Occipital lobe (tissue), 2 donors: Measurements from ENCODE around the gene LRRFIP1. TPM values are rescaled to one million over a fixed set of nuclear protein-coding genes. Genes with fewer than 3 reads are reported as not detected.

Experiments
- DNase-seq: peaks from one replicate; lab custom pipeline; 2025; lab: John Stamatoyannopoulos, UW
- total RNA-seq: library from RNA; depleted of rRNA; stranded (reverse); fragments of >200 nt; gene quantifications from one replicate; pipeline ENCODE4 v1.2.3, GENCODE V29; 2014

Gene LRRFIP1
- total RNA-seq, 1 donor from 2014 or later = 29.0 TPM

DNA sequence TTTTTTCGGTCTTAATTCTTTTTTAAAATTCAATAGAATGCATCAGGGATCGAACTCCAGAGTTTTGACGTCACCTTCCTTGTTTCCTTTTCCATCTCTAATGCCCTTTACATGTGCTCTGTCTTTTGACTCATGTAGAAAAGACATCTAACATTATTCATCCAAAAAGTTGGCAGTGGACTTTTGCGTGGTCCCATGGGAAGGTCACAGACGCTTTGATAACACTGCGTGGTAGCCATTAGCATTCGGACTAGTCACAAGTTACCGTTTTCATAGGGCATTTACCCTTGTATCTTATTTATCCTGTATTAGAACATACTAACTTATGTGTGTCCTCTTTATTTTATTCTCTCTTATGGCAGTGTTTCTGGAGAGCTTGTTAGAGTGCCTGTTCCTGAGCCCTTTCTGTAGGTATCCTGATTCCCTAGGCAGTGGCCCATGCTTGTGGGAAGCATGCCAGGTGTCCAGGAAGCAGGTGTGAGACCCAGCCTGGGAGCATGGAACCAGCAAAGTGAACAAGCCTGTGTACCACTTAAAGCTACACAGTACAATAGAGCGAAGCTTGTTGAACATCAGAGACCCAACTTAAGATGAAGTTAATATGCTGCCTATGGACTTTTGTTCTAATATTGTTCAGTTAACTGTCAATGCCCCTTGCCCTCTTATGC is 97.6 kb downstream of the LRRFIP1 start:
- no peak for DNase-seq

GRCh38 chr2:237725661-237726060 is 98.3 kb downstream of the LRRFIP1 start:
- DNase-seq = no peak

GRCh38 chr2:237726401-237726830 is 99.0 kb downstream of the LRRFIP1 start:
- DNase-seq = no peak

- DNase-seq = no peak
Measured at GRCh38 chr2:237727363-237727762, 100.0 kb downstream of the LRRFIP1 start.

DNA sequence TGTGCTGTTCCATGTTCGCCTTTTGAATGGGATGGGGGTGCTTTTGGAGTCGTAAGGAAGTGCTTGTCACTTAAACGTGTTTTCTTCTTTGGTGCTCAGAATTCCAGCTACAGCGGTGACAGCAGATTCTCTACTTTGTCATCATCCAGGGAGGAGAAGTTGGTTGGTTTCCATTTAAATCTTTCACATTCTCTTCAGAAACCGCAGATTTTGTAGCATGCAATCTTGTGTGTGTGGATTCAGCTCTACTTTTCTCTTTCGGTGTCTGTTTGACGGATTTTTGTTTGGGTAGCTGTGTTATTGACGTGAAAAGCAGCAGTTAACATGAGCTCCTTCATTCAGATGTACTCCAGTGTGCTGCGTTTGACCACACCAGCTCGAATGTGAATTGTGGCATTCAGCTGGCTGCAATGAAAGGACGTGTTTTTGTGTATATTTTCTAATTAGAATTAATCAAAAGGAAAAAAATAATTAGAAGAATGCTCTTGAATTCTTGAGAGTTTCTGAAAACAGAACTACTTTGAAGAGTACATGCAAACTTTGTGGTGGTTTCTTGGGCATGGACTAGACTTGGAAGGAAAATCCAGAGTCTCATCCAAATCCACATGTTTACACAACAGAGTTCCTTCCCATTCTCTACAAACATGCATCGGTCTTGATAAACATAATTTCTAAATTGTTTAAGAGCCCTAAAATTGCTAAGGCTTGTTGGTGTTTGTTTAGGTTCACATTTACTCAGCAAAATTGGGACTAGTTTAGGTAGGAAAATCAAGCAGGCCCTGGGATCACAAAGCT is 102.5 kb downstream of the LRRFIP1 start:
- DNase-seq = no peak

- DNase-seq = no peak
Measured at GRCh38 chr2:237731663-237732062, 104.3 kb downstream of the LRRFIP1 start.

DNA sequence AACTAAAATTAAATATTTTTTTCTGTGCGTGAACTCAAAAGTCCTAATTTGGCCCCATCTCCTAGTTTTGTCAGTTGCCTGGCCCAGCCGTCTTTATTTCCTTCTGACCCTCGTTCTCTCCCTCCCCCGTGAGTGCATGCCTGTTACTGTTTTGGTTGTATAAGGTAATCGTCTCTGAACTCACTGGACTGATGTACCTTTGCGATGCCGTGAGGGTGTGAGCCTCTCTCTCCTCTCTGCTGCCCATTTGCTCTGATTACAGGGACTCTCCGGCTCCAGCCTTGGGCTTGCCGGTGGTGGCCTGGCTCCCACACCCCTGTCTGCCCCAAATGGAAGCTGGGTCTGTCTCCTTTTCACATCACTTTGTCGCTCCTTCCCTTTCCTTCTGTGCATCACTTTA is 104.7 kb downstream of the LRRFIP1 start:
- DNase-seq = no peak

GRCh38 chr2:237732790-237733381 is 105.5 kb downstream of the LRRFIP1 start:
- no peak for DNase-seq

GRCh38 chr2:237733677-237734300 is 106.4 kb downstream of the LRRFIP1 start:
- no peak for DNase-seq

- DNase-seq = no peak
Measured at GRCh38 chr2:237734905-237735623, 107.7 kb downstream of the LRRFIP1 start.

DNA sequence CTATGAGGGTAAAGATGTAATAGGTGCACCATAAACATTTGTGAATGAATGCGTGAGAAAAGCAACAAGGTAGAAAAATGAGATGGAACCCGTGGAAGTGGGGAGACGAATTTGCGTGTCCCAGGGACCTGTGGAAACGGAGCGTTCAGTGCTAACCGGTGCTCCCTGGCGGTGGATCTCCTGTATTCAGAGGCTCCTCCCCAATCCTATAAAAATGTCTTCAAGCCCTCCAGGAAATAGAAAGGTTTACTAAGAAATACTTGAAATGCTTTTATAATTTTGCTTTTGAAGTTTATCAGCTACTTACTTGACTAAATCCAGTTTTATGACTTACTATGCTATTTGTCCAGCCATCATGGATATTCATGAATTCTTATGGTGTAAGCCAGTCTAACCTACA is 108.4 kb downstream of the LRRFIP1 start:
- no peak for DNase-seq

GRCh38 chr2:237736783-237737182 is 109.4 kb downstream of the LRRFIP1 start:
- DNase-seq = no peak

DNA sequence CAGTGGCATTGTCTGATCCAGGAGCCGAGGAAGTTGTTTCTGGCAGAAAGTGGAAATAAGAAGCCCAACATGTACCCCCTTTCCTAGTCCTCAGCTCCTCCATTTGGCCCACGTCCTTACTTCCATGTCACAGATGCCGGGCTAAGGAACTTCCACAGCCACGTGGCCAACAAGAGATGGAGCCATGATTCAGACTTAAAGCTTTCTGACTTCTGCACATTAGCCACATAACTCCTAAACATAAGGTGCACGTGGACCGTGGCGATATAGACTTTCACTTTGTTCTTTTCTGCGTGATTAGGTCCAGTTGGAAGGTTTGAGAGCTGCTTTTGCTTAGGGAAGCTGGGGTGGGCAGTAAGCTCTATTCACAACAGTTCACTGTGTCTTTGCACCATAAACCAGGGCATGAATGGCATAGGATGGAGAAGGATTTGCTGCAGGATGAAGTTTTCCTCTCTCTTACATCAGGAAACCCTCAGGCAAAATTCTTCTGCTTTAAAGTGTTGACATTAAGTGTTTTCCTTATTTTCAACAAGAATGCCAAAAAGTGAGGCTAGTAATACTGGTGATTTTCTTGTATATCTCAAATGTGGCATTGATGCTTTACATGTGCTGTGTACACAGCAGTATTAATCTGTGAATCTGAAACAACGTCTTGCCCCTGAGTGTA is 109.9 kb downstream of the LRRFIP1 start:
- DNase-seq = no peak

- DNase-seq = no peak
Measured at GRCh38 chr2:237738255-237738654, 110.9 kb downstream of the LRRFIP1 start.

- no peak for DNase-seq
Measured at GRCh38 chr2:237739101-237739500, 111.7 kb downstream of the LRRFIP1 start.

- DNase-seq = no peak
Measured at GRCh38 chr2:237742191-237742590, 114.8 kb downstream of the LRRFIP1 start.

- no peak for DNase-seq
Measured at GRCh38 chr2:237742614-237743013, 115.2 kb downstream of the LRRFIP1 start.

GRCh38 chr2:237743024-237743423 is 115.6 kb downstream of the LRRFIP1 start:
- no peak for DNase-seq

- no peak for DNase-seq
Measured at GRCh38 chr2:237743561-237744269, 116.3 kb downstream of the LRRFIP1 start.

- no peak for DNase-seq
Measured at GRCh38 chr2:237744270-237744612, 116.9 kb downstream of the LRRFIP1 start.
